ENCODE results near the gene TRIL.
A peak's percentile ranks its signal among the peaks of the same experiment; 100 is the strongest.

TRIL gene

GRCh38 chr7:28926871-28927597 lies 31.1 kb downstream of the TRIL start:
- Histone ChIP-seq H2BK120ac (ENCODE audit: insufficient read depth, low read length, poor library complexity) (peak overlapping the region; percentile 93), H3K18ac (ENCODE audit: low read length) (peak overlapping the region; percentile 64), H4K91ac (ENCODE audit: low read depth, low read length) (peak overlapping the region; percentile 28), H4K12ac (ENCODE audit: low read depth, low read length) (no peak overlapping the region), H3K4me3 (ENCODE audit: low read depth, low read length) (peak overlapping the region; percentile 38), H2BK12ac (ENCODE audit: low read length) (peak overlapping the region; percentile 69), H3K14ac (ENCODE audit: low read length) (peak overlapping the region; percentile 80), H3K4ac (ENCODE audit: low read depth, low read length) (peak overlapping the region; percentile 67), H2BK5ac (ENCODE audit: low read depth, low read length, poor library complexity) (peak overlapping the region; percentile 69), H2AK5ac (ENCODE audit: low read length) (no peak overlapping the region), H4K8ac (ENCODE audit: low read depth, low read length) (peak overlapping the region; percentile 74), H3K4me1 (ENCODE audit: control insufficient read depth in 1 of 2, insufficient read depth in 2 of 2, low read length in 2 of 2) (peaks cover 0 to 2% of the 10 kb centered on the region in 2 experiments), H2AFZ (ENCODE audit: insufficient read depth, low read length, poor library complexity) (peak overlapping the region; percentile 94), H3K23ac (ENCODE audit: low read length) (no peak overlapping the region), H3K27ac (ENCODE audit: low read depth, low read length) (no peak overlapping the region), H3K79me2 (ENCODE audit: control insufficient read depth, insufficient read depth, low read length, poor library complexity) (peaks cover 2% of the 10 kb centered on the region), H3K4me2 (ENCODE audit: low read length) (peak overlapping the region; percentile 73), H3K36me3 (ENCODE audit: control insufficient read depth in 1 of 2, insufficient read depth in 2 of 2, low read length in 2 of 2) (no peaks in the 10 kb centered on the region), H3K27me3 (ENCODE audit: insufficient read depth, low read length) (no peaks in the 10 kb centered on the region), H3K79me1 (ENCODE audit: low read length) (peaks cover 2% of the 10 kb centered on the region), H3K9me3 (ENCODE audit: insufficient read depth, low read depth, low read length) (no peaks in the 10 kb centered on the region), H3K9ac (ENCODE audit: low read length) (no peak overlapping the region)
- WGBS (ENCODE audit: extremely low coverage, insufficient coverage, insufficient read length) = no CpG with 5 or more reads among the region's 22 CpGs
- peak; percentile 74 to 97 for DNase-seq

GRCh38 chr7:28922624-28923331 lies 35.4 kb downstream of the TRIL start:
- H4K8ac ChIP-seq (ENCODE audit: low read depth, low read length) = no peak overlapping the region
- H3K27me3 ChIP-seq (ENCODE audit: insufficient read depth, low read length) = no peaks in the 10 kb centered on the region
- no peak overlapping the region for H4K91ac ChIP-seq (ENCODE audit: low read depth, low read length)
- H3K9me3 ChIP-seq (ENCODE audit: insufficient read depth, low read depth, low read length) = no peaks in the 10 kb centered on the region
- no peaks in the 10 kb centered on the region for H3K36me3 ChIP-seq (ENCODE audit: control insufficient read depth in 1 of 2, insufficient read depth in 2 of 2, low read length in 2 of 2)
- H3K14ac ChIP-seq (ENCODE audit: low read length) = no peak overlapping the region
- H3K4me1 ChIP-seq (ENCODE audit: control insufficient read depth in 1 of 2, insufficient read depth in 2 of 2, low read length in 2 of 2) = peaks cover 0 to 2% of the 10 kb centered on the region in 2 experiments
- peaks cover 2% of the 10 kb centered on the region for H3K79me1 ChIP-seq (ENCODE audit: low read length)
- WGBS (ENCODE audit: extremely low coverage, insufficient coverage, insufficient read length) = no CpG with 5 or more reads among the region's 7 CpGs
- H3K4me3 ChIP-seq (ENCODE audit: low read depth, low read length) = no peak overlapping the region
- H3K9ac ChIP-seq (ENCODE audit: low read length) = no peak overlapping the region
- H3K18ac ChIP-seq (ENCODE audit: low read length) = no peak overlapping the region
- no peak overlapping the region for H3K4me2 ChIP-seq (ENCODE audit: low read length)
- no peak overlapping the region for H2AFZ ChIP-seq (ENCODE audit: insufficient read depth, low read length, poor library complexity)
- peaks cover 2% of the 10 kb centered on the region for H3K79me2 ChIP-seq (ENCODE audit: control insufficient read depth, insufficient read depth, low read length, poor library complexity)
- no peak overlapping the region for H2BK12ac ChIP-seq (ENCODE audit: low read length)
- no peak overlapping the region for H4K12ac ChIP-seq (ENCODE audit: low read depth, low read length)
- no peak overlapping the region for H2AK5ac ChIP-seq (ENCODE audit: low read length)
- no peak overlapping the region for H3K23ac ChIP-seq (ENCODE audit: low read length)
- no peak overlapping the region for H3K27ac ChIP-seq (ENCODE audit: low read depth, low read length)
- peak; percentile 71 to 94 for DNase-seq
- H3K4ac ChIP-seq (ENCODE audit: low read depth, low read length) = no peak overlapping the region
- no peak overlapping the region for H2BK5ac ChIP-seq (ENCODE audit: low read depth, low read length, poor library complexity)
- H2BK120ac ChIP-seq (ENCODE audit: insufficient read depth, low read length, poor library complexity) = no peak overlapping the region

GRCh38 chr7:28921822-28922221 lies 36.3 kb downstream of the TRIL start:
- Histone ChIP-seq H2AFZ (ENCODE audit: insufficient read depth, low read length, poor library complexity) (no peak overlapping the region), H2AK5ac (ENCODE audit: low read length) (no peak overlapping the region), H3K18ac (ENCODE audit: low read length) (no peak overlapping the region), H3K9ac (ENCODE audit: low read length) (no peak overlapping the region), H4K8ac (ENCODE audit: low read depth, low read length) (no peak overlapping the region), H4K91ac (ENCODE audit: low read depth, low read length) (no peak overlapping the region), H2BK12ac (ENCODE audit: low read length) (no peak overlapping the region), H3K4ac (ENCODE audit: low read depth, low read length) (no peak overlapping the region), H4K12ac (ENCODE audit: low read depth, low read length) (no peak overlapping the region), H3K4me2 (ENCODE audit: low read length) (no peak overlapping the region), H3K36me3 (ENCODE audit: control insufficient read depth in 1 of 2, insufficient read depth in 2 of 2, low read length in 2 of 2) (no peaks in the 10 kb centered on the region), H3K4me3 (ENCODE audit: low read depth, low read length) (no peak overlapping the region), H3K23ac (ENCODE audit: low read length) (no peak overlapping the region), H3K9me3 (ENCODE audit: insufficient read depth, low read depth, low read length) (no peaks in the 10 kb centered on the region), H3K79me1 (ENCODE audit: low read length) (peaks cover 1% of the 10 kb centered on the region), H3K79me2 (ENCODE audit: control insufficient read depth, insufficient read depth, low read length, poor library complexity) (peaks cover 1% of the 10 kb centered on the region), H3K27me3 (ENCODE audit: insufficient read depth, low read length) (no peaks in the 10 kb centered on the region), H3K14ac (ENCODE audit: low read length) (no peak overlapping the region), H3K4me1 (ENCODE audit: control insufficient read depth in 1 of 2, insufficient read depth in 2 of 2, low read length in 2 of 2) (peaks cover 0 to under 1% of the 10 kb centered on the region in 2 experiments), H2BK120ac (ENCODE audit: insufficient read depth, low read length, poor library complexity) (no peak overlapping the region), H3K27ac (ENCODE audit: low read depth, low read length) (no peak overlapping the region), H2BK5ac (ENCODE audit: low read depth, low read length, poor library complexity) (no peak overlapping the region)
- peak; percentile 60 to 87 for DNase-seq
- WGBS (ENCODE audit: extremely low coverage, insufficient coverage, insufficient read length) = no CpG with 5 or more reads among the region's 4 CpGs

- Histone ChIP-seq H3K4ac (ENCODE audit: low read depth, low read length) (no peak overlapping the region), H4K12ac (ENCODE audit: low read depth, low read length) (no peak overlapping the region), H2BK12ac (ENCODE audit: low read length) (no peak overlapping the region), H4K91ac (ENCODE audit: low read depth, low read length) (no peak overlapping the region), H2AK5ac (ENCODE audit: low read length) (no peak overlapping the region), H3K27me3 (ENCODE audit: insufficient read depth, low read length) (no peaks in the 10 kb centered on the region), H3K4me3 (ENCODE audit: low read depth, low read length) (no peak overlapping the region), H2BK5ac (ENCODE audit: low read depth, low read length, poor library complexity) (no peak overlapping the region), H3K27ac (ENCODE audit: low read depth, low read length) (no peak overlapping the region), H3K79me2 (ENCODE audit: control insufficient read depth, insufficient read depth, low read length, poor library complexity) (no peaks in the 10 kb centered on the region), H3K36me3 (ENCODE audit: control insufficient read depth in 1 of 2, insufficient read depth in 2 of 2, low read length in 2 of 2) (no peaks in the 10 kb centered on the region), H3K14ac (ENCODE audit: low read length) (no peak overlapping the region), H3K4me2 (ENCODE audit: low read length) (no peak overlapping the region), H3K18ac (ENCODE audit: low read length) (no peak overlapping the region), H3K4me1 (ENCODE audit: control insufficient read depth in 1 of 2, insufficient read depth in 2 of 2, low read length in 2 of 2) (no peaks in the 10 kb centered on the region), H4K8ac (ENCODE audit: low read depth, low read length) (no peak overlapping the region), H2AFZ (ENCODE audit: insufficient read depth, low read length, poor library complexity) (no peak overlapping the region), H3K23ac (ENCODE audit: low read length) (no peak overlapping the region), H3K9ac (ENCODE audit: low read length) (no peak overlapping the region), H3K79me1 (ENCODE audit: low read length) (no peaks in the 10 kb centered on the region), H3K9me3 (ENCODE audit: insufficient read depth, low read depth, low read length) (no peaks in the 10 kb centered on the region), H2BK120ac (ENCODE audit: insufficient read depth, low read length, poor library complexity) (no peak overlapping the region)
- 100% methylated on average over 1 of the region's 6 CpGs for WGBS (ENCODE audit: extremely low coverage, insufficient coverage, insufficient read length)
- no peak for DNase-seq
These were observed 37.7 kb downstream of the TRIL start for GRCh38 chr7:28920424-28920823.

All from trophoblast cell (in vitro differentiated cells and primary cell).